GM18868 (cell line): ENCODE results near the gene ROBO1.

Experiments used
- ATAC-seq: cut with Tn5 transposase; IDR thresholded peaks from one replicate; pipeline ENCODE4 v1.9.1; 2021; ENCODE audit warnings: mild to moderate bottlenecking, moderate library complexity; ENCODE audit not compliant: unreplicated experiment

ROBO1 gene

GRCh38 chr3:78994174-78995027, 773.4 kb downstream of the ROBO1 start:
- ATAC-seq = no peak

- peak; percentile 37 for ATAC-seq
Measured at GRCh38 chr3:78993375-78993774, 774.4 kb downstream of the ROBO1 start.

- ATAC-seq = no peak
Measured at GRCh38 chr3:78992830-78993229, 775.0 kb downstream of the ROBO1 start.

- ATAC-seq = no peak
Measured at GRCh38 chr3:78992400-78992799, 775.4 kb downstream of the ROBO1 start.

- ATAC-seq = no peak
Measured at GRCh38 chr3:78991656-78992055, 776.1 kb downstream of the ROBO1 start.

- no peak for ATAC-seq
Measured at GRCh38 chr3:78990156-78990555, 777.6 kb downstream of the ROBO1 start.

GRCh38 chr3:78988324-78988723, 779.5 kb downstream of the ROBO1 start:
- no peak for ATAC-seq

- no peak for ATAC-seq
Measured at GRCh38 chr3:78986416-78987101, 781.2 kb downstream of the ROBO1 start.

- ATAC-seq = no peak
Measured at GRCh38 chr3:78985981-78986380, 781.8 kb downstream of the ROBO1 start.

GRCh38 chr3:78979028-78979427, 788.8 kb downstream of the ROBO1 start:
- no peak for ATAC-seq

- ATAC-seq = no peak
Measured at GRCh38 chr3:78978037-78978436, 789.8 kb downstream of the ROBO1 start.

- ATAC-seq = no peak
Measured at GRCh38 chr3:78977073-78977472, 790.7 kb downstream of the ROBO1 start.

- no peak for ATAC-seq
Measured at GRCh38 chr3:78976200-78976599, 791.6 kb downstream of the ROBO1 start.

GRCh38 chr3:78974181-78974790, 793.5 kb downstream of the ROBO1 start:
- no peak for ATAC-seq

- no peak for ATAC-seq
Measured at GRCh38 chr3:78972617-78973301, 795.0 kb downstream of the ROBO1 start.

GRCh38 chr3:78970656-78971055, 797.1 kb downstream of the ROBO1 start:
- no peak for ATAC-seq

- peak; percentile 42 for ATAC-seq
Measured at GRCh38 chr3:78969483-78969882, 798.3 kb downstream of the ROBO1 start.

GRCh38 chr3:78967061-78967460, 800.7 kb downstream of the ROBO1 start:
- peak; percentile 42 for ATAC-seq

GRCh38 chr3:78963771-78964170, 804.0 kb downstream of the ROBO1 start:
- no peak for ATAC-seq

GRCh38 chr3:78957456-78957855, 810.3 kb downstream of the ROBO1 start:
- ATAC-seq = no peak

- ATAC-seq = no peak
Measured at GRCh38 chr3:78951342-78951945, 816.4 kb downstream of the ROBO1 start.
